Fibroblast of the aortic adventitia (primary cell): ENCODE measurements around the gene ZNF93. TPM values are rescaled to one million over a fixed set of nuclear protein-coding genes. Genes with fewer than 3 reads are reported as not detected.
"Not testable (repeated sequence)": the region's sequence is repeated elsewhere in the genome, so short reads cannot be mapped to it uniquely, and the experiment has no call there.

ENCODE experiments used
- DNase-seq: peaks from one replicate; pipeline ENCODE4 v3.0.0-alpha.2; 2010; ENCODE audit warnings: low read depth
- H3K4me3 ChIP-seq: 2 replicates; pipeline ENCODE4 v1.5.1; 2011; ENCODE audit warnings: low read depth, mild to moderate bottlenecking, control low read depth, low read length, moderate library complexity
- CTCF ChIP-seq: IDR thresholded peaks from 2 replicates; pipeline ENCODE4 v1.5.1; 2011; ENCODE audit warnings: mild to moderate bottlenecking, low read length, control low read depth, inconsistent platforms; ENCODE audit not compliant: insufficient read depth
- total RNA-seq: library from RNA; depleted of rRNA; stranded (reverse); fragments of >200 nt; gene quantifications from 2 replicates; pipeline ENCODE4 v1.2.3, GENCODE V29; 2012; ENCODE audit warnings: low replicate concordance

The ZNF93 gene
- total RNA-seq, 1 donor: 10.0 TPM

DNA sequence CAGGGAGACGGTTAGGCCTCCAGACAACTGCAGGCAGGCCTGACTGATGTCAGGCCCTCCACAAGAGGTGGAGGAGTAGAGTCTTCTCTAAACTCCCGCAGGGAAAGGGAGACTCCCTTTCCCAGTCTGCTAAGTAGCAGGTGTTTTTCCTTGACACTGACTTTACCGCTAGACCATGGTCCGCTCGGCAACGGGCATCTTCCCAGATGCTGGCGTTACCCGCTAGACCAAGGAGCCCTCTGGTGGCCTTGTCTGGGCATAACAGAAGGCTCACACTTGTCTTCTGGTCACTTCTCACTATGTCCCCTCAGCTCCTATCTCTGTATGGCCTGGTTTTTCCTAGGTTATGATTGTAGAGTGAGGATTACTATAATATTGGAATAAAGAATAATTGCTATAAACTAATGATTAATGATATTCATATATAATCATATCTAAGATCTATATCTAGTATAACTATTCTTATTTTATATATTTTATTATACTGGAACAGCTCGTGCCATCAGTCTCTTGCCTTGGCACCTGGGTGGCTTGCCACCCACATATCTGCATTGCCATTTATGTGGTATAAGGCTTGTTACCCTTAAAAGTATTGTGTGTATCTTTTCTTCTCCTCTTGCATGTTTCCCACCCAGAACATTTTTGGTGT is 58.5 kb downstream of the ZNF93 start:
- H3K4me3 ChIP-seq: not testable (repeated sequence)
- DNase-seq: peak; percentile 45
- peak; percentile 59 for TF ChIP-seq CTCF

DNA sequence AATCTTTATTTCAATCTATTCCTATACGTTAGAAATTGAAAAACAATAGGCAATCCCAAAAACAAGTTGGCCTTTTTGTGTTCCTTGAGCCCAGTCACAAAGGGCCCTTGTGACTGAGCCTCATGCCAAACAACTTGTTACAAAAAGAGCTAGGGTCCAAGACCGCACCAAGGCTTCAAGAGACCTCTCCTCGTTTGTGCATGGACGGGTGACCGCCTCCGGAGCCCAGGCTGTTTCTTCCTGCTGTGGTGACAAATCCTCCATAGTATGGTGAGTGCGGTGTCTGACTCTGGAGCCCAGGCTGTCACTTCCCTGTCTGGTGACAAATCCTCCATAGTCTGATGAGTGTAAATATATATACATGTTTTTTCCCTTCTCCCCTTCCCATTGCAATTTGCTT is 63.7 kb downstream of the ZNF93 start:
- DNase-seq: no peak
- TF ChIP-seq CTCF: no peak
- no peak overlapping the region for H3K4me3 ChIP-seq

GRCh38 chr19:19966126-19966525 is 65.4 kb downstream of the ZNF93 start:
- H3K4me3 ChIP-seq, DNase-seq: not testable (repeated sequence)

DNA sequence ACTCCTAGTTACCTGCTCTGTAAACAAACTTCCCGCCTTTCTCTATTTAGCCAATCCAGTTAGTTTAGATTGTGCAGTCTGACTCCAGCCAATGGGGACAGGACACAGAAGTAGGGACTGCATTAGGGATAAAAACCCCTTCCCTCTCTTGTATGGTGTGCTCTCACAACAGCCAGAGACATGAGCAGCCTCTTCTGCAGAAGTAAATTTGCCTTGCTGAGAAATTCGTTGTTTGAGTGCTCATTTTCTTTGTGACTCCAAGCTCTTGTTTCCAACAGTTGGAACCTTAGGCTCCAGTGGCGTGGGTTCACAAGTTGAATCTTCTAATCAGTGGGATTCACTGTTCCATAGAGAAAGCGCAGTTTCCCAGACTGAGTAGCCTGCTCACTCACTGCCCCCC is 66.1 kb downstream of the ZNF93 start:
- TF ChIP-seq CTCF: no peak
- no peak for DNase-seq
- H3K4me3 ChIP-seq: no peak overlapping the region

Other genes starting within 250 kb of the ZNF93 start
- 35.1 and 173 TPM in 2 replicates for gene ATP13A1, start 237.3 kb upstream of the ZNF93 start, total RNA-seq
- 3.0 and 6.8 TPM in 2 replicates for gene ZNF101, start 232.1 kb upstream of the ZNF93 start, total RNA-seq
- gene ZNF14, start 167.8 kb upstream of the ZNF93 start, total RNA-seq: 3.8 and 4.6 TPM in 2 replicates
- 7.1 and 14.8 TPM in 2 replicates for gene ZNF506, start 79.2 kb upstream of the ZNF93 start, total RNA-seq
- 2.3 and 7.0 TPM in 2 replicates for gene ZNF253, start 35.1 kb upstream of the ZNF93 start, total RNA-seq
- 2.8 and 3.8 TPM in 2 replicates for gene ZNF682, start 138.6 kb downstream of the ZNF93 start, total RNA-seq
- 1.2 and 1.4 TPM in 2 replicates for gene ZNF90, start 177.1 kb downstream of the ZNF93 start, total RNA-seq